OCI-LY3 (cell line): ENCODE measurements around the gene FNBP1.

Experiments
- CTCF ChIP-seq: fragments of 200-600, 300-600 bp; sonication (generic); IDR thresholded peaks from 2 replicates; pipeline ENCODE4 v1.5.1; 2014; ENCODE audit warnings: antibody characterized with exemption, low read length, low read depth
- EZH2phosphoT487 ChIP-seq: fragments of 200-600 bp; shearing (Covaris generic); IDR thresholded peaks from 2 replicates; pipeline ENCODE4 v1.6.1; 2018; ENCODE audit warnings: antibody characterized with exemption, mixed run types, low read depth

GRCh38 chr9:130060296-130060695 is 17.3 kb upstream of the FNBP1 start:
- TF ChIP-seq CTCF (no peak), EZH2phosphoT487 (no peak)
